GM06990 (cell line): ENCODE results near the gene PLA2G4F.

Experiments
- DNase-seq: peaks from one replicate; pipeline ENCODE4 v3.0.0-alpha.2; 2011; ENCODE audit not compliant: insufficient read length; ENCODE audit errors: extremely low read depth
- H3K27me3 ChIP-seq: replicated peaks from 2 replicates; pipeline ENCODE4 v1.6.0; 2011; ENCODE audit warnings: low read length; ENCODE audit not compliant: control insufficient read depth, insufficient read depth
- H3K36me3 ChIP-seq: 2 replicates; pipeline ENCODE4 v1.5.1; 2011; ENCODE audit warnings: low read length; ENCODE audit not compliant: control insufficient read depth, insufficient read depth
- H3K4me3 ChIP-seq: replicated peaks from 2 replicates; pipeline ENCODE4 v1.5.1; 2011; ENCODE audit warnings: low read depth, mild to moderate bottlenecking, control low read depth, low read length
- CTCF ChIP-seq: IDR thresholded peaks from 2 replicates; pipeline ENCODE4 v1.5.1; 2011; ENCODE audit warnings: low read length, control low read depth, mild to moderate bottlenecking, inconsistent platforms; ENCODE audit not compliant: insufficient read depth, poor library complexity, severe bottlenecking

PLA2G4F gene

GRCh38 chr15:42157981-42158765, 1.7 kb upstream of the PLA2G4F start:
- peaks cover 29% of the 10 kb centered on the region for H3K36me3 ChIP-seq
- no peak for DNase-seq
- H3K27me3 ChIP-seq = no peaks in the 10 kb centered on the region
- TF ChIP-seq CTCF = no peak
- H3K4me3 ChIP-seq = no peak overlapping the region

- no peak for TF ChIP-seq CTCF
- no peak for DNase-seq
- H3K27me3 ChIP-seq = no peaks in the 10 kb centered on the region
- H3K36me3 ChIP-seq = peaks cover 23% of the 10 kb centered on the region
- H3K4me3 ChIP-seq = no peak overlapping the region
Observed at GRCh38 chr15:42157381-42157780, 945 bp upstream of the PLA2G4F start.

GRCh38 chr15:42155546-42156242, 742 bp downstream of the PLA2G4F start:
- no peak for DNase-seq
- no peak for TF ChIP-seq CTCF
- H3K4me3 ChIP-seq = no peak overlapping the region
- peaks cover 13% of the 10 kb centered on the region for H3K36me3 ChIP-seq
- no peaks in the 10 kb centered on the region for H3K27me3 ChIP-seq

GRCh38 chr15:42154956-42155355, 1.5 kb downstream of the PLA2G4F start:
- no peak for DNase-seq
- TF ChIP-seq CTCF = no peak
- no peaks in the 10 kb centered on the region for H3K27me3 ChIP-seq

GRCh38 chr15:42154212-42154941, 2.1 kb downstream of the PLA2G4F start:
- TF ChIP-seq CTCF = no peak
- DNase-seq = no peak
- no peak overlapping the region for H3K4me3 ChIP-seq

More at GRCh38 chr15:42154956-42155355, 1.5 kb downstream of the PLA2G4F start:
- no peak overlapping the region for H3K4me3 ChIP-seq
- peaks cover 8% of the 10 kb centered on the region for H3K36me3 ChIP-seq

More at GRCh38 chr15:42154212-42154941, 2.1 kb downstream of the PLA2G4F start:
- H3K27me3 ChIP-seq = no peaks in the 10 kb centered on the region
- peaks cover 6% of the 10 kb centered on the region for H3K36me3 ChIP-seq
